GM21390 (cell line): ENCODE measurements around the gene PTPN3.

Experiments used
- ATAC-seq: cut with Tn5 transposase; IDR thresholded peaks from one replicate; pipeline ENCODE4 v1.9.1; 2021; ENCODE audit not compliant: unreplicated experiment

PTPN3 gene

DNA sequence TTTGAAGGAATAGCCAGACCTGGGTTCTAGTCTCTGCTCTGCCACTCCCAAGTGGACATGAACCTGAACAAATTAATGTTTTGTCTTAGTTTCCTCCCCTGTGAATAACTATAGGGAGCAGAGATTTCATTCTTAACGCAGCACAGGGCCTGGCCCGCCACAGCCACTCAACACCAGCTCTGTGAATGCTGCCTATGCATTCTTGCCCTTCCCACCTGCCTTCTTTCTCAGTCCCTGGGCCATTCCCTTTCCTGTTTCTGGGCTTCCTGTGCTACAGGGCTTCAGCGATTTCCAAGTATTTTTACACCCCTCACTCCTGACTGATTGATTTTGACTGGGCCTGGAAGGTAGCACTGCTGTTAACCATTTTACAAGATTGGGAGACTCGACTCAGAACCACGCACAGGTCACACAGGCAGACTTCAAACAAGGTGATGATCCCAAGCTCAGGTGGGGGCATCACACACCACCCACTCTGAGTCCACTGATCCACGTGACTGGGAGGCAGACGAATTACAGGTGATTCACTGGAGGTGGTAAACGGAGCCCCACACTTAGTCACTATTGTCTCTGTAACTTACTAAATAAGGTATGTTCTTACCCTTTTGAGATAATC, 21.4 kb downstream of the PTPN3 start:
- ATAC-seq: no peak

DNA sequence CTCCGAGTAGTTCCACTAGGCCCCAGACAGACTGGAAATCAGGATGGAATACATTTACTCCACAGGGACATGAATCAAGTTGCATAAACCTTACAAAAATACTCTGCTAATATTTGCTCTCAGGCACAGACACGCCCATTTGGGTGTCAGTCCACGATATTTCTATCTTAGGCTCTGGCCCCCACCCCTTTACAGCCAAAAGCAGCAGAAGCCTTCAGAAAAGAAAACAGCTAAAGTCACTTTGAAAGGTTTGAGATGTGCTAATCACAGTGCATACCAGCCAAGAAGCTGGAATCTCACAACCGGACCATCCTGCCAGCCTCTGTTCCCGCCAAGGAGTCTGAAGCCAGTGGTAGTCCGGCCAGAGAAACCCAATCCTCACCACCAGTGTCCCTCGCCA, 22.6 kb downstream of the PTPN3 start:
- ATAC-seq: no peak

- ATAC-seq: no peak
Measured at GRCh38 chr9:109474944-109475343, 23.2 kb downstream of the PTPN3 start.

GRCh38 chr9:109474170-109474569, 23.9 kb downstream of the PTPN3 start:
- ATAC-seq: no peak

- ATAC-seq: no peak
Measured at GRCh38 chr9:109473329-109473728, 24.8 kb downstream of the PTPN3 start.

GRCh38 chr9:109471475-109472393, 26.4 kb downstream of the PTPN3 start:
- ATAC-seq: no peak

GRCh38 chr9:109469646-109470358, 28.3 kb downstream of the PTPN3 start:
- peak; percentile 95 for ATAC-seq

DNA sequence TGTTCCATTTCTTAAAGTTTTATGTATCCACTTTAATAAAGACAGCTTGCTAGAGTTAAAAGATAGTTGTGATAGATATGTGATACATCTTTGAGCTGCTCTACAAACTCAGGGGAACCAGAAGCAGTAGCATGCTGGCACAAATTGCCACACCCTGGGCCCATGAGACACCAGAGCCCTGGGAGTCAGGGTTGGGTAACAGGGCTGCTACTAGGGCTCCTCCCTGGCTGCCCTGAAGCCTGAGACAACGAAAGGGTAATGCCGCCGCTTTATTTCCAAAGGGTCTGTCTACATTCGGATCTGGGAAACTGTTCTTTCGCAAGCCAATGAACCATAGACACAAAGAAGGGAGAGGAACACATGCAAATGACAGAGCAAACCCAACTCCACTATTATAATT, 29.2 kb downstream of the PTPN3 start:
- no peak for ATAC-seq

DNA sequence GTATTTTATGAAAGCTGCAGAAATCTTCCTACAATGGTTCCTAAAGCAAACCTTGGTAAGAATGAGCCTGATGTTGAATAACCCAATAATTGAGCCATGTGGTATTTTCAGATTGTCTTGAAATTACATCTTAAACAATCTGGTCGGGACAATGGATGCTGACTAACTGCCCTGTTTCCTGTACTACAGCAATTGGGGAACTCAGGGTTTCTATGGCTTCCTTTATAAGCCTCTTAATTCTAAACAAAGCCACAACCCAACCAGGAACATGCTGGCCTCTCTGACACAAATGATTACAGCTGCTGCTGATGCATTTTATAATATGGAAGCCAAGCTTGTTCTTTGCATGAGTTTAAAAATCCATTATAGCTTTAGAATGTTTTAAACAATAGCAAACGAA, 30.2 kb downstream of the PTPN3 start:
- ATAC-seq: no peak

DNA sequence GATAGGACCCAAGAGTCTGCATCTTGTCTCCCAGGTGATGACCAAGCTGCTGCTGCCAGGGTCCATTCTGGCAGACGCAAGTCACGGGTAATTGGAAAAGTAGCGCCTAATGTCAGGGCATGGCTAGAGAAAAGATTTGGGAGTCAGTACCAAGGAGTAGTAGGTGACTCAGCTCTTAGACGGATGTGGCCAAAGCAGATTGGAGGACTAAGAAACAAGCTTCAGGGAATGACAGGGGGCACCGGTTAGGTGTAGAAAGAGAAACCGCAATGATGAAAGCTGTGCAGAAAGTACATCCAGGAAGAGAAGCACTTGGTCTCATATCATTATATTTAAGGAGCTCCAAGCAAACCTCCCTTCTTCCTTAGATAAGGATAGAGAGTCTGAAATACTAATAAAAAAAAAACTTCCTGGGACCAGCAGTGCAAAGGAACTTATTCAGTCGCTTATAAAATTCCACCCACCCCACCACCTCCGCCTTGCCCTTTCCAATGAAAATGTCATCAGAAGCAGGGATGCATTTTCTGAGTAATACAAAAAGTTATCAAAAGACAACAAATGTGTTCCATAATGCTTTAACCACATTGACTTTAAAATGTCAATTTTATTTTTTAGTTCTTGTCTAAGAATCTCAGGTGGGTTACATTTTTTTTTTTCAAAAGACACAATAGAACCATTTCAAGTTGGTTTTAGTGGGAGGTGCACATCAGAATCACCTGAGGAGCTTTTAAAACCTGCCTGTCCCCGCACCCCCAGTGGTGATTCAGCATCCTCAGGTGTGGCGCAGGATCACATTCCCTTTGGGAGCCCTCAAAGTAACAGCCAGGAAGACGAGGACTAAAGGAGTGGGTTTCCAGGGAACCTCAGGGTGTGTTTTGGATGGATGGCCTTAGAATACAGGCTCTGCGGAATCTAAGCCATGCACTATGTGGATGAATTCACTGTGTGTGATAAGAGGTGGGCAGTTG, 31.2 kb downstream of the PTPN3 start:
- ATAC-seq: no peak

GRCh38 chr9:109463924-109464625, 34.0 kb downstream of the PTPN3 start:
- peak; percentile 67 for ATAC-seq

DNA sequence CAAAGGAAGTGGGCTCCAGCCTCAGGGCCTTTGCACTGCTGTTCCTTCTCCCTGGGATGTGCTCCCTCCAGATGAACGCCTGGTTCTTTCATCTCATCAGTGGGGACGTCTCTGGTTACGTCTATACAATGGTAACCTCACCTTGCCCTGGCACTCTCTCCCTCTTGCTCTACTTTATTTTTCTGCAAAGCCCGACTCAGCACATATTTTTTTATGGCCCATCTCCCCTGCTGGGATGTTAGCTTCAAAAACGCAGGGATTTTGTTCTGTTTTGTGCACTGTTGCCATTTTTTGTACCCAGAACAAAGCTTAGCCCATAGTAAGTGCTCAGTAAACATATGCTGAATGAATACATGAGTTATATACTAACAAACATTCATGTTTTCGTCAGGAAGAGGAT, 37.5 kb downstream of the PTPN3 start:
- no peak for ATAC-seq

GRCh38 chr9:109459423-109459822, 38.7 kb downstream of the PTPN3 start:
- no peak for ATAC-seq

GRCh38 chr9:109458453-109459211, 39.5 kb downstream of the PTPN3 start:
- ATAC-seq: no peak

DNA sequence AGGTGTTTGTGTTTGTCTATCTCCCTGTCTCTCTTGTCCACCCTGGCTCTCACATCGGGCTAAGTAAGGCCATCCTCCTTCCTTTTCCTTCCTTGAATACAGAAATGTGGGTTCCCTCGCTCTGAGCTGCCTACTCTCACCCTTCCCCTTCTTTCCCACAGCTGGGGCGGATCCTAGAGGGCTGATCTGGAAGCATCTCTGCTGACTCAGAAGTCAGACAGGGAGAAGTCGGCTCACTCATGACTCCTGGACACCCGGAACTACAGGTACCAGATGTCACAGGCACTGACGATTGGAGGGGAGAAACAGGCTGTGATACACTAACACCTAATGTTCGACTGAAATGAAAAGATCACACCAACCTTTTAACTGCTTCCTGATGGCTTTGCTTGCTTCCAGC, 41.3 kb downstream of the PTPN3 start:
- ATAC-seq: no peak

DNA sequence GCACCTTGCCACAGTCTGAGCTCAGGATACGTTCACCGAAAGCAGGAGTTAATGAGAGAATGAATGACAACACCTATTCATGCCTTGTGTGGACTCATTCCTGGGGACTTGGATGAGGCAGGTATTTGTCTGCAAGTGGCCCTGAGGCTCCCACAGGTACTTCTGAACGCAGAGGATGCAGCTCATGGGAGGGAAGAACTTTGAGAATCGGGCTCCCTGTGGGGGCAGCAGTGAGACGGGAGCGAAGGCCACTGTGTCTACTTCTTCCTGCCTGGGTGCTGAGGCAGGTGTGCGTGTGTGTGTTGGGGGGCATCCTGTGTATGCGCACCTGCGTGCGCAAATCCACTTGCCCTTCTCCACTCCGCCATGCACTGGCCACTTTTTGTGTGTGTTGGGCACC, 42.2 kb downstream of the PTPN3 start:
- no peak for ATAC-seq

DNA sequence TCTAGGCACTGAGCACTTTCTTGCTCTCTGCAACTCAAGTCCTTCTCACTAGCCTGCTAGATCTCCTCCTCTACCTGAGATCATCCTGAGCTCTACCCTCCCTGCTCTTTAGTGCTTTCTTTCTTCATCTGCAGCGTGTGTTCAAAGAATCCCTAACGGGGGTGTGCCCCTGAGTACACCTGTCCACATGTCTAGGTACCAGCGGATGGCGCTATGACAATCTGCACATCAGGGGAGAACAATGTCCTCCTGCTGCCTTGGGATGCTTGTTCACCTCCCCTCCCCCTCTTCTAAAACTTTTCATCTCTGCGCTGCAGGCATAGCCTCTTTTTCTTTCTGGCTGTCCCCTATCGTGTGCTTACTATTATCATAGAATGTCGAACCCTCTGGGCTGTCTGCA, 42.7 kb downstream of the PTPN3 start:
- no peak for ATAC-seq

- no peak for ATAC-seq
Measured at GRCh38 chr9:109454601-109455155, 43.4 kb downstream of the PTPN3 start.

GRCh38 chr9:109454041-109454440, 44.1 kb downstream of the PTPN3 start:
- ATAC-seq: no peak
